ENCODE results near the gene ZMIZ1.

Gene ZMIZ1

DNA sequence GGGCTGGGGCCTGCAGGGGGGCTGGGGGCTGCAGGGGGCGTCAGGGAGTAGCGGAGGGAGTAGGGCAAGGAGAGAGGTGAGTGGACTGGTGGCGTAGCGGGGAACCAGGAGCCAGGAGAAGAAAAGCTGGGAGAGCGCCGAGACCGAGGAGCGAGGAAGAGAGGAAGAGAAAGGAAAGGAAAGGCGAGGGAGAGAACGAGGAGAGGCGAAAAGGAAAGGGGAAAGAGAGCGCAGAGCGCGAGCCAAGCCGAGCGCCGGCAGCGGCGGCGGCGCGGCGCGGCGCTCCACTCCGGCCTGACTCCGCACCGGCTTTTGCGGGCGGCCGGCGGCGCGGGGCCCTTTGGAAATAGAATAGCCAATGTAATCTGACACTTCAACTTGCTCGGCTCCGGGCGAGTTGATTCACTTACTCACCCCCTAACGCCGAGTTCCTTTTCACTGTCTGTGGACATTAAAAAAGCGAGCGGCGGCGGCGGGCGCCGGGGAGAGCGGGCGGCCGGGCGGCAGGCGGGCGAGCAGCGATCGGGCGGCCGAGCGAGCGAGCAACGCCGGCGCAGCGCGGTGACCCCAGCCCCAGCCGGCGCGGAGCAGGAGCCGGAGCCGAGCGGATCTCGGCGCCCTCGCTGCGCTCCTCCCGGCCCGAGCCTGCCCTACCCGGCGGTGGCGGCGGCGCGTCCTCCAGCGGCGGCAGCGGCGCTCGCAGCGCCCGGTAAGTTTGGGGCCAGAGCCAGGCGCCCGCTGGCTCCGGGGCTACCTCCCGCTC lies at the start of gene ZMIZ1:
Gene ZMIZ1 (plus strand): TSS at position 405 of the 763 bp plus-strand sequence. CDS start 132,667 bp downstream, outside the sequence.
- DNase-seq (ENCODE audit: low spot score), result peak; percentile 94

GRCh38 chr10:79019441-79020014 lies 49.2 kb upstream of the ZMIZ1 start:
- DNase-seq (ENCODE audit: low spot score), result no peak

DNA sequence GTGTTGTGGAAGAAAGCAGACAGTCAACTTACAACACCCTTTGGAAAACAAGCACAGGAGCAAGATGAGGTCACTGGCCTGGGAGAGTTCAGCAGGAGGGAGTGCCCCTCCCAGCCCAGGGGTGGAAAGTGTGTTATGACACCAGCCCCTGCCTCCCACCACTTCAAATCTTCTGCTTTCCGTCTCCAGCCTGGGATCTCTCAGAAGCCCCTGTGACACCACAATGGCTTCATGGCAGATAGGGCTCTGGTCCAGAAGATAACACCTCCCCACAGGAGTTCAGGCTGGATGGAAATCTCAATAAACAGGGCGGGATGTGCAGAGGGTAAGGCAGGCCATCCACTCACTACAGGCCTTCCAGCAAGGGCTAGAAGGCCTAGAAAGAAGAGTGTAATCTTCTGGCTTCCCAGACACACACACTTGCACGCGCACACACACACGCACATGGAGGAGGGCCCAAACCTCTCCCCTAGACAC lies 48.7 kb upstream of the ZMIZ1 start:
- DNase-seq (ENCODE audit: low spot score), result peak; percentile 55

- no peak for DNase-seq (ENCODE audit: low spot score)
Measured at GRCh38 chr10:79020605-79021004, 48.2 kb upstream of the ZMIZ1 start.

DNA sequence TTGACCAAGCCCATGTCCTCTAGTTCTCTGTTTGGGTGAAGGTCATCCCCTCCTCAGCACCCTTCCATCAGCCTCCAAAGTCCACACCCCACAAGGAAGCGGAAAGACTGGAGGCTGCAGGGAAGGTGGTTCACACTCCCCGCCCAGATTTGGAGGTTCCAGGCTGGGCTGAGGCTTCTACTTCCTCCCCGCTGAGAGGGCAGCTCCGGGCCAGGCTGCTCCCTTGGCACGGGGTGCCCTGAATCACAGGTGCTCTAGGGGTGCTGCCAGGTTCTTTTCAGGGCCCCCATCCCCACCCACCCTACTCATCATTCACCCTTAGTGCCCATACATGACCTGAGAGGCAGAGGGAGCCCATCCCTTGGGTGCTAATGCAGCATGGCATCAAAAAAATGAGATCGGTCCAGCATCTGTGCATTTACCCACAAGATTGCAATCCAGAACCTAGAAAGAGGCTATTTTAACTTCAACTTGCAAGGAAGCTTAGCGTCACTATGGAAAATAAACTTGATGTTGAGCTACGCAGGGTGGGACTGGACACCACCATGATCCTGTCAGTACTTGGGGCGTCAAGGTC lies 47.3 kb upstream of the ZMIZ1 start:
- DNase-seq (ENCODE audit: low spot score), result no peak

GRCh38 chr10:79021948-79022499 lies 46.7 kb upstream of the ZMIZ1 start:
- DNase-seq (ENCODE audit: low spot score), result no peak

GRCh38 chr10:79022565-79023230 lies 46.1 kb upstream of the ZMIZ1 start:
- no peak for DNase-seq (ENCODE audit: low spot score)

DNA sequence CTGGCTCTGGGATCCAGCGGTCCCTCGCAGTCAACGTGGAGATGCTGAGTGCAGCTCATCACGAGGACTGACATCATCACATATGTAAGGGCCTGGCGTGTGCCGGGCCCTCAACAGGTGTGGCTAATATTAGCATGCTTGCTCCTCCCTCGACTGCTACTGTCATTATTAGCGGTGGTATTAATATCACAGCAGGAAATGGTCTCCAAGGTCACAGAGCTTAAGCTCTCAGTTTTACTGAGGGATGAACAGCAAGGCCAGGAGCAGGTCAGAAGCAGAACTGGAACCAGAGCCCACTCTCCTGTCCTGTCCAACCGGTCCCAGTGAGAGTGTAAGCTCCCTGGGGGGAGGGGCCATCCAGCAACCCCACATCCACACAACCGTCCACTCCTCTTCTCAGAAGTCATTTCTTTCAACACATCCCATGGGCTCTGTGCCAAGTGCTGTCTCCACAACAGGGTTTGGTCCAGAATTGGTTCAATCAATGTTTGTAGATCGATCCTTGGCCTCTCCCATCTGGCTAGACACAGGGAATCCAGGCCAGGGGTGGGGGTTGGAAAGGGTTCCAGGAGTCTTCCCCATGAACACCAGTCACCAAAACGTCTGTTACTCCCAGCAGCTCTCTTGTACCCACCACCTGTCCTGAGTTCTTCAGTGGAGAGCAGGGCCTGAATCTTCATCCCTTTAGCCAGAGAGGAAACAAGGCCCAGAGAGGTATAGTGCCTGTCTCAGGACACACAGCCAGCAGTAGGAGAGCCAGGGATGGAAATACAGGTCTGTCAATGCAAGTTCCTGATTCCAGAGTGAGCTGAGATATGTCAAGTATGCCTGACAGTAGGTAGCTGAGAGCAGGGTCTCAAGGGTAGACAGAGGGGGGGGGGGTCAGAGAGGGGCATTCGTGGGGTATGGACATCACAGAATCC lies 45.3 kb upstream of the ZMIZ1 start:
- DNase-seq (ENCODE audit: low spot score), result no peak

DNA sequence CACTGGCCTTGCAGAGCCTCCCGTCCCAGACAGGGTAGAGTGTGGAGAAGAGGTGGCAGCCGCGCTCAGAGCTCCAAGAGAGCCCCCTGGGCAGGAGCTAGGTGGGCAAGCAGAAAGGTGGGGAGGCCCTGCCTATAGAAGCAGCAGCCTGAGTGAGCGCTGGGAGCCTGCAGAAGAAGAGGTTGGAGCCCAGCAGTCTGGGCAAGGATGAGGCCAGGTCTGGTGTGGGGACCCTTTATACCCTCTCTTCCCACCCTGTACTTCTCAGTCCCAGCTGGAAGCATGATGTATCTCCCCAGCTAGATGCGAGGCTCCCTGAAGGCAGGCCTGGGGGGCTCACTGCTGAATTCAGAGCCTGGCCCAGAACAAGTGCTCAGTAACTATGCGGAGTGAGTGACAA lies 44.5 kb upstream of the ZMIZ1 start:
- no peak for DNase-seq (ENCODE audit: low spot score)

- no peak for DNase-seq (ENCODE audit: low spot score)
Measured at GRCh38 chr10:79024720-79025198, 44.0 kb upstream of the ZMIZ1 start.

- DNase-seq (ENCODE audit: low spot score), result no peak
Measured at GRCh38 chr10:79025199-79025832, 43.5 kb upstream of the ZMIZ1 start.

GRCh38 chr10:79026341-79026761 lies 42.4 kb upstream of the ZMIZ1 start:
- DNase-seq (ENCODE audit: low spot score), result no peak

DNA sequence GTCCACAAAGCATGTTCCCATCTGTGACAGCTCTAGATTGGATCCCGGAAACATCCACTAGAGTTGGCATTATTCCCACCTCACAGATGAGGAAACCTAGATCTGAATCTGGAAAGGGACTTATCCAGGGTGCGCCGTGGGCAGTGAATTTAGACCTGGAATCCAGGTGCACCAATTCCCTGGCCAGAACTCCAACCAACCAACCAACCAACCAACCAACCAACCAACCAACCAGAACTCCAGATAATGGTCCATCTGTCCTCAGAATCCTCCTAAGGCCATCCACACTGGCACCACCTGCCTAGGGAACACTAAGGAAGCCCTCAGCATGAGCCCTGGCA lies 42.0 kb upstream of the ZMIZ1 start:
- DNase-seq (ENCODE audit: low spot score), result no peak

GRCh38 chr10:79027147-79028055 lies 41.4 kb upstream of the ZMIZ1 start:
- DNase-seq (ENCODE audit: low spot score), result no peak

DNA sequence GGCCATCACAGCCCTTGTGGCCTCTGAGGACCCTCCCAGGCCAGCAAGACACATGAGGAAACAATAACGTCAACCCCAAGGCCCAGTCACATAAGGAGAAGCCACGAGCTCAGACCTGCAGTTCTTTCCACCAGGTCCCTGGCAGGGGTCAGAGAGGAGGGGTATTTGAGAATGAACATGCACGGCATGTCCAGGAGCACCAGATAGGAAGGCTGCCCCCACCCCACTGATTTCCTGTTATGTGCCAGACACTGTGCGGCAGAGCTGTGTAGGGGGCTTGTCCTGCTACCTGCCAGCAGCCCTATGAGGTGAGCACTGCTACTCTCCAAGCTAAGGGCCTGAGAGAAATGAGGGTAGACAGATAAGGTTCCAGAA lies 40.7 kb upstream of the ZMIZ1 start:
- DNase-seq (ENCODE audit: low spot score), result no peak

GRCh38 chr10:79028451-79029010 lies 40.2 kb upstream of the ZMIZ1 start:
- no peak for DNase-seq (ENCODE audit: low spot score)

GRCh38 chr10:79029478-79030390 lies 39.0 kb upstream of the ZMIZ1 start:
- no peak for DNase-seq (ENCODE audit: low spot score)

DNA sequence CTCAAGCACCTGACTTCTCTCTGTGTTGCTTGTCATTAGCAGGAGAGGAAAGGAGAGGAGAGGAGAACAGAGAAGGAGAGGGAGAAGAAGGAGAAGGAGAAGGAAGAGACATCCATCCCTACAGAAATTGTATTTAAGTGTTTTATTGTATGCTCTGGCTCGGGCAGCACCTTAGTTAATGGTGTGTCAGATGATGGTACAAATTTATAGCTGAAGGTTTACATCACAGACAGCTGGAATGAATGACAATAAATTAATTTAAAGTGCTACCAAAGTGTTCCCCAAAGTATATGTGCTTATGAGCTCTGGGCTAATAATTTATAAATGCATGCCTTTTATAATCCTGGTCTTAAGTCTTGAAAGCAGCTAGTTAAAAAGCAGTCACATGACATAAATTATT lies 38.1 kb upstream of the ZMIZ1 start:
- DNase-seq (ENCODE audit: low spot score), result no peak
